ENCODE data around the gene PCSK6.
"Not testable (repeated sequence)": the region's sequence is repeated elsewhere in the genome, so short reads cannot be mapped to it uniquely, and the experiment has no call there.

The PCSK6 gene

GRCh38 chr15:101396484-101397261 is 92.8 kb downstream of the PCSK6 start:
- DNase-seq: no peak

- DNase-seq: no peak
Observed at GRCh38 chr15:101394654-101395053, 94.9 kb downstream of the PCSK6 start.

DNA sequence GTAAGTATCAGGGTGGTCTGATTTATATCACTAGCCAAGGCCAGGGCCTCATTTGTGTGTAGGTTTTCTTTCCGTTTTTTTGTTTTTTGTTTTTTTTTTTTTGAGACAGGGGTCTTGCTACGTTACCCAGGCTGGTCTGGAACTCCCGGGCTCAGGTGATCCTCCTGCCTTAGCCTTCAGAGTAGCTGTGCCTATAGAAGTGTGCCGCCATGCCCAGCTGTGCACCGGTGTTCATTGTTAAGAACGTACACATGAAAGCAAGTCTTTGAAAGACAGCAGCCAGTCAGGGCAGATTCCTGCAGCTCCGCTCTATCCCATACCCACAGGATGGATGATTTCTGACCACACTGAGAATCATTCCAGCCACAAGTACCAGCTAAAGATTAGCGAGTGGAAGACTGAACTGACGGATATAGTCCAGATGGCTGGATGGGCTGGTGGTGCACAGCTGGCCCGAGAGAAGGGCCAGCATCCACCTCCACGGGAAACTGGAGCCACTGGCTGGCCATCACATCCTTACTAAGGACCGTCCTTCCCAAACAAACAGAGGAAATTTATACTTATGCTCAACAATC is 95.4 kb downstream of the PCSK6 start:
- DNase-seq: no peak

DNA sequence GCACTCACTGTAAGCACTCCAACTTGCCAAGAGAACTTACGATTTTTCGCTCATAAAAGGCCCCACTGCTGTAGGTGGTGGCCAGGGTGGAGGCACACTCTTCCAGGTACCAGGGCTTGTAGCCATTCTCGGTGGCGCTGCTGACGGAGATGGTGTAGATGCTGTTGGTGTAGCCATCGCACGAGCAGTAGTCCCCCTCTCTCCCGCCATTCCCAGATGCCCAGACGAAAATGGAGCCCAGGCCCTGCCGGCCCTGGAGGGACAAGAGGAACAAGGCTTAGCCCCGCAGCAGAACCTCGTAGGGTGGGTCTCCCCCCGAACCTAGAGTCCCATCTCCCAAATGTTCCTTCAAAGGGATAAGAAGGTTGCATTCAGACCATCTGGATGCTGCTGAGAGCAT is 96.3 kb downstream of the PCSK6 start:
- no peak for DNase-seq

DNA sequence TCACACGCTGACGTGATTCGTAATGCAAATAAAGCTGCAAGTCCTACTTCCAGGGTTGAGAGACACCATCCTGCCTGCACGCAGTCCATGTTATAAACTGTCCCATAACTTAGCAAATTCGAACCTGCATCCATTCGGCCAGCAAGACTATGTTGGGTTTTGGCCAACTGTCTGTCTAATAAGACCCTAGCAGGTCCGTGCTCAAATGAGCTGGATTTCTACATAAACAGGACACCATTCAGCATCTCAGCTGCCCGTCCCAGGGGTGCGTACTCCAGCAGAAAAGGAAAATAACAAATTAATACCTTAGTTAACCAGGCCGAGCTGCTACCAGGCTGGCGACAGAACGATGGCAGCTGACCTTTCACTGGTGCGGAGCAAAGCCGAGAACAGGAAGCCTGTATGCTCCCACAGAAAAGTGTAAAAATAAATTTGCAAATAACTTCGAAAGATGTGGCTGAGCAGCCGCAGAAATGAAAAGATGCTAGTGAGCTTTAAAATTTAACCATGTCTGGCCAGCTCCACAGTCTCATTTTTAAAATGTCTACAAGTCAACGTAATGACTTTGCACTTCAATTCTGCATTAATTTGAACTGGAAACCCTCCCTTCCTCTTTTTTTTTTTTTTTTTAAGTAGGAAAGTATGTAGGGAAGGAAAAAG is 97.4 kb downstream of the PCSK6 start:
- no peak for DNase-seq

DNA sequence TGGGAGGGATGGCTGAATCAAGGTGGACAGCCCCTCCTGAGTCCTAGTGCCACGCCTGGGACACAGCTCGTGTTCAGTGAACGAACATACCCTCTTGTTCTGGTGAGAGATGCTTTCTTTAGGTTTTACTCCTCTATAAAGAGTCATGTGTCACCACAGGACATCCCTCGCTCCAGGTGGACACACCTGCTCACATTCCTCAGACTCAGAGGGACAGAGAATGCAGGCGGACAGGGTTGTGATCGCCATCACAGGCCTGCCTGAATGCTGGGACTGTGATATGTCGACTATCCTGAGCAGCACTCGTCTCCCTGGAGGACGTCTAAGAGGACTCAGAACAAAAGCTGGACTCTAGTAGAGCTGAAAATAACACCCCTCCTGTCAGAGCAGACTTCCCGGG is 98.1 kb downstream of the PCSK6 start:
- no peak for DNase-seq

- no peak for DNase-seq
Observed at GRCh38 chr15:101390462-101390861, 99.0 kb downstream of the PCSK6 start.

GRCh38 chr15:101390060-101390459 is 99.4 kb downstream of the PCSK6 start:
- no peak for DNase-seq

- no peak for DNase-seq
Observed at GRCh38 chr15:101389362-101389761, 100.1 kb downstream of the PCSK6 start.

GRCh38 chr15:101388046-101388445 is 101.5 kb downstream of the PCSK6 start:
- no peak for DNase-seq

DNA sequence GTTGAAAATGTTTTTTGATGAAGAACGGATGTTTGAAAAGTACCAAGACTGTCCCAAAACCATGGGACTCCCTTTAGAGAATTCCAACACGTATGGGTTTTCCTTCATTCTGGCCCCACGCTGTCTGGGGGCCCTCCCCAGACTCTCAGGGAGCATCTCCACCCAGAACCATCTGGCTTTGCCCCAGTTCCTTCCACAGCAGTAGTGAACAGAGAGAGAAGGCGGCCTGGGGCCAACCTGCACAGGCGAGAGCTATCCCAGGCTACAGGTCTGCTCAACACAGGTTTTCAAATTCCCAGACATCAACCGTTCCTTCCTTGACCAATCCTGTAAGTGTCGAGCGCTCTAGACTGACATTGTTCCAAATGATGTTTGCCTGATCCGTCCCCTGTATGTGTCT is 101.9 kb downstream of the PCSK6 start:
- DNase-seq: no peak

GRCh38 chr15:101386967-101387366 is 102.5 kb downstream of the PCSK6 start:
- DNase-seq: no peak

- no peak for DNase-seq
Observed at GRCh38 chr15:101386006-101386405, 103.5 kb downstream of the PCSK6 start.

GRCh38 chr15:101384276-101384675 is 105.2 kb downstream of the PCSK6 start:
- DNase-seq: no peak

DNA sequence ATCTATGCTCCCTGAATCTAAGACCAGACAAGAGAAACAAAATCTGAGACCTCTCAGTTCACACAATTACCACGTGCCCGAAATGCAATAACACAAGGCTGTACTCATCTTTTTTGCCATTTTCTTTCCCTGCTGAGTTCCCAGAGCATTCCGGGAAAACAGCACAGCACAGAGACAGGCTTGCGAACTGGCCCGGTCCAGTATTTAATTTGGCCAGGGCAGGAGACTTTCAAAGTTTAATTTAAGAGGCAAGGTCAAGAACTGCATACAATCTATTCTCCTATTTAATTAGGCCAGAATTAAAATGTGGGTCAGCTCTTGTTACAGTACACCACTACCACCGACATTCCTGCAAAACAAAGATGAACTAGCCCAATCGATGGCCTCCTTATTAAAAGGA is 107.0 kb downstream of the PCSK6 start:
- no peak for DNase-seq

DNA sequence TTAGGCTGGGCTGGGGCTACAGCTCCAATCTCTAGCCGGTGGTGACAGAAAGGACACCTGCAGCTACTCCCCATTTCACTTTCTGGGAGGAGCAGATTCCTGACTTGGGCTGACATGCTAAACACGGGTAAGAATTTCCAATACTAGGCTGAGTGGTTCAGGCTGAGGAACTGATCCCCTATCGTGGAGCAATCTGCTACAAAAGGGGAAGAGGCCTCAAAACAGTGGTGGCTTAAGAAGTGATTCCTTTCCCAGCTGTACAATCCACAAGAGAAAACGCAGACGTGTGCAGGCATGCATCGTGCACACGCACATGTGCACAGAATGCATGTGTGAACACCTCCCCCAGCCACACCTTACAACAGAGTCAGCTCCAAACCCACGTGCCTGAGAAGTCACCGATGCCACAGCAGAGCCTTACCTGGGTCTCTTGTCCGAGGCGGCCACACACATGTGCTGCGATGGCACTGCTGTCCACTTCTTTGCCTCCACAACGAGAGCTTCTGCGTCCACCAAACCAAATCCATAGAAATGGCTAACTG is 107.8 kb downstream of the PCSK6 start:
- DNase-seq: no peak

DNA sequence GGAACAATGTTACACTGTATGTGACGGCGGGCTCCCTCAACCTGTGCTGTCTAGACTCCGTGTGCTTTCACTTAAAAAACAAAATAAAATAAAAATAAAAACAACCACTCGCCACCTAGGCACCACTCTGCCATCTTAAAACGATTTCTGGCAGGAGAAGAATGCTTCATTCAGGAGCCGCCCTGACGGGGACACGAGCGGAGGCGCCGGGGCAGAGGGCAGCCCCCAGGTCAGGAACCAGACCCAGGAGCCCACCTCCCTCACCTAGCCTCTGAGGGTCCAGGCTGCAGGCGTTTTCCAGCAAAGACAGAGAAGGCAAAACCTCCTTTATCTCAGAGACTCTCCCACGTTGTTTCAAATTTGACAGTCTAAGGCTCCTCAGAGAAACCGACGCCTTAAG is 109.4 kb downstream of the PCSK6 start:
- DNase-seq: no peak

- DNase-seq: no peak
Observed at GRCh38 chr15:101379647-101380046, 109.9 kb downstream of the PCSK6 start.

DNA sequence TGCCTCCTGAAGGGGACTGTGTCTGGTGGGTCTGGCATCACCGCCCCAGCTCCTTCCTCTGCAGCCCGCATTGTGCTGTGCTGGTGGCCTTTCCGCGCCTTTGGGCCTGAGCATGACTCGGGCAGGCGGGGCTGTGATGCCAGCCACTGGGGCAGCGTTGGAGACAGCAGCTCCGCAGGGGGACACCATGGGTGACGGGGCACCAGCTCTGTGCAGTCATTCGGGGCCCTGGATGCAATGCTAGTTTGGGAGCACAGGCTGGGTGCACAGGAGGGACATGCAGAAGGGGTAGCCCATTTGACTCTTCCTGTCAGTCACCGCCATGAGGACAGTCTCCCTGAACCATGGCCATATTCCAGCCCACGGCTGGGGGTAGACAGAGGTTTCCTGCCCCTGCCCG is 110.6 kb downstream of the PCSK6 start:
- DNase-seq: no peak

GRCh38 chr15:101378171-101378755 is 111.2 kb downstream of the PCSK6 start:
- no peak for DNase-seq

GRCh38 chr15:101376615-101377395 is 112.7 kb downstream of the PCSK6 start:
- peak; percentile 14 for DNase-seq

DNA sequence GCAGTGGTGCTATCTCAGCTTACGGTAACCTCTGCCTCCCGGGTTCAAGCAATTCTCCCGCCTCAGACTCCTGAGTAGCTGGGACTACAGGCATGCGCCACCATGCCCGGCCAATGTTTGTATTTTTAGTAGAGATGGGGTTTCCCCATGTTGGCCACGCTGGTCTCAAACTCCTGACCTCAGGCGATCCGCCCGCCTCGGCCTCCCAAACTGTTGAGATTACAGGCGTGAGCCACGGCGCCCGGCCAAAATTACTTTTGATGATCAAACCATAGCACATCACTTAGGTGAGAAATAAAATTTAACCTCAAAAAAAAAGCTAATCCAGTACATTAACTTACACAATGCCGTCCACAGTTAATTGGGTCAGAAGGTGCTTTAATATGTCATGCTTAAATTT is 114.5 kb downstream of the PCSK6 start:
- DNase-seq: not testable (repeated sequence)

- DNase-seq: no peak
Observed at GRCh38 chr15:101374326-101374725, 115.2 kb downstream of the PCSK6 start.
